ENCODE results near the gene ZSCAN31.

ZSCAN31 gene

GRCh38 chr6:28353356-28353755 lies 17.4 kb upstream of the ZSCAN31 start:
- no peak for DNase-seq (ENCODE audit: low read depth)

DNA sequence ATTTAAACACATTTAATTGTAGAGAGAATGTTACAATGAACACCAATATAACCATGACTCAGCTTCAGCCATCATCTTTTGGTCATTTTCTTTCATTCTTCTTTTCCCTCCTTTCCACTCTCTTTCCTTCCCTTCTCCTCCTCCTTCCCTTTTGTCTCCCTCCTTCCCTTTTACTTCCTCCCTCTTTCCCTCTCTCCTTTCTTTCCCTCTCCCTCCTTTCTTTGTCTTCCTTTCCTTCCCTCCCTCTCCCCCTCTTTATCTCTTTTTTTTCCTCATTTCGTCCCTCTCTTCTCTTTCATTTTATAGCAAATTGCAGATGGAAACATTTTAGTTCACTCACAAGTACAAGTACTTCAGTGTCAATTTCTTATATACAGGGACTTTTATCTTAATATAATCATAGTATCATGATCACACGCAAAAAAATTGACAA lies 15.6 kb upstream of the ZSCAN31 start:
- no peak for DNase-seq (ENCODE audit: low read depth)

DNA sequence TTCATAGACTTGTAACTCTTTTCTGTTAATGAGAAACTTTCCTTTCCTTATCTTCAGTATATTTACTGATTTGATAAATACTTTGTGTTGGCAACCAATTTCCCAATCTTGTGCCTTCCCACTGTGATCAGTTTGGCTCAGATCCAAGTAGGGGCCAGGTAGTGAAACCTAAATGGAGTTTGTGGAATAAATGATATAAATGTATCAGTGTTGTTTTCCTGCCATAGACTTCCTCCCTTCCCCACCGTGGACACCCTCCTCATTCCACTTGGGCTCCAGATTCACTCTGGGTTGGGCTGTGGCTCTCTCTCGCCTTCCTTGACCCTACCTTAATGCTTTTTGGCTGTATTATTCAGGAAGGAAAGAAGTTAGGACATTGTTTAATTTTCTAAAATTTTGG lies 15.1 kb upstream of the ZSCAN31 start:
- DNase-seq (ENCODE audit: low read depth): no peak

GRCh38 chr6:28349892-28350737 lies 14.2 kb upstream of the ZSCAN31 start, which contains the start of gene ZKSCAN3:
ZKSCAN3 (plus strand) TSS chr6:28349947; CDS start chr6:28359587, 9,640 bp downstream.
- DNase-seq (ENCODE audit: low read depth): peak; percentile 60

DNA sequence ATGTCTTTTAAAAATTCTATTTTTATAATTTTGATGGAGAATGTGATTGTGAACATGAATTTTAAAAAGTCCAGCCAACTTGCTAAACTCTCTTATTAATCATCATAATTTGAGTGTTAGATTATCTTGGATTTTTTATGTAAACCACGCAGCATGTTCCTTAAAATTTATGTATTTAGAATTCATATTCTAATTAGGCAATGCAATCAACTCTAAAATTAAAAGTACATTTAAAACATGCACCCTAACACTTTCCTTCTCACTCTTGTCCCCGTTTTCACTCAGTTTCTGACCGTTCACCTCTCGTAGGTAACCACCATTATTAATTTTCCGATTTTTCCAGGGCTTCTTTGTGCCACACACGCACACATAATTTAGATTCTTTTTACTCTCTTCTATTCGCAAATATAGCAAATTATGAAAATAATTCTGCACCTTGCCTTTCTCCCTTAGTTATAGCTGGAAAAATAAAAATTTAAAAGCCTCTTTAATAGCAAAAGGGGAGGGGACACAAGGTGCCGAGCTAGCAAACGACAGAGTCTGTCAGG lies 13.5 kb upstream of the ZSCAN31 start:
- no peak for DNase-seq (ENCODE audit: low read depth)

DNA sequence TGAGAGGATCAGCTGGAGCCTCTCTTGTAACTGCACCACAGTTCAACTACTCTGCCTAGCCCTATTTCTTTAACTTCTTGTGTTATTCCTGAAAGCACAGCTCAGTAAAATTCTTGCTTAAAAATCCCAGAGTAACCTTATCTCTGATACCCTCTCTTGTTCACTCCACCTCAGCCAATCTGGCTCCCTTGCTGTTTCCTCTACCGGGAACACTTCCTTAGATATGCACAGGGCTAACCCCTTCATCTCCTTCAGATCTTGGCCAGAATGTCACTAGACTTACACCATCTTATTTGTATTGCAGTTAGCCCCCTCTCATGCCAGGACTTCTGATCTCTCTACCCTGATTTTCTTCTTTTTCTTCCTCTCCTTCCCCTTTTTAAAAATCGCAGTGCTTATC lies 11.2 kb upstream of the ZSCAN31 start:
- no peak for DNase-seq (ENCODE audit: low read depth)

GRCh38 chr6:28345201-28345600 lies 9.3 kb upstream of the ZSCAN31 start:
- no peak for DNase-seq (ENCODE audit: low read depth)

DNA sequence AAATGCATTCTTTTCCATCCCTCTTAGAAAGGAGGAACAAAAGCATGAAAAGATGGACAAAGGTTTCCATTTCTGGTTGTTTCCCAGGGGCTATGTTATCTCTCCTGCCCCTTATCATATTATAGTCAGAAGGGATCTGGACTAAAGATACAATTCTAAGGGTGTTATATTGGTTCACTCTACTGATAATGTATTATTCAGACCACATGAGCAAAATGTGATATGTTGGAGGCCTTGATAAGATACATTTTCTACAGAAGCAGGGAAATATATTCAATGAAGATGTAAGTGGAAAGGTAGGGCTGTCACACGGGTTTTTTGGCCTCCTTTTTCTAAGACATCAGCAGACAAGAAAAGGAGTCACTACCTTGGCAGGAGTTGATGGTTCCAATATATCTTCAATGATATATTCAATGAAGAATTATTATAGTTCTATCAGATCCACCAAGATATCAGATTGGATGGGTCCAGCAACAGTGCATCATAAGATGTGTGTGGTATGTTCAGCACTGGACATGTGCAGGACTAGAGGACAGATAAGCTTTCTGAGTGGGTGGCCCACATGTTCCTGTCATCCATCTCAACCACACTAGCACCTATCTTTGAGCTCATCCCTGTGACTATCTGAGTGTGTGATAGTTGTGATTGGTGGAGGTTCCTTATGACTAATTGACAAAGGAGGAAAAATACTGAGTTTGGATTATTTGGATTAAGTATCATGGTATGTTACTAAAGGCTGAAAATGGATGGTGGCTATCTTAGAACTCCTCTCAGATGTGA lies 8.1 kb upstream of the ZSCAN31 start:
- no peak for DNase-seq (ENCODE audit: low read depth)

- DNase-seq (ENCODE audit: low read depth): no peak
Observed at GRCh38 chr6:28340310-28341095, 4.6 kb upstream of the ZSCAN31 start.

DNA sequence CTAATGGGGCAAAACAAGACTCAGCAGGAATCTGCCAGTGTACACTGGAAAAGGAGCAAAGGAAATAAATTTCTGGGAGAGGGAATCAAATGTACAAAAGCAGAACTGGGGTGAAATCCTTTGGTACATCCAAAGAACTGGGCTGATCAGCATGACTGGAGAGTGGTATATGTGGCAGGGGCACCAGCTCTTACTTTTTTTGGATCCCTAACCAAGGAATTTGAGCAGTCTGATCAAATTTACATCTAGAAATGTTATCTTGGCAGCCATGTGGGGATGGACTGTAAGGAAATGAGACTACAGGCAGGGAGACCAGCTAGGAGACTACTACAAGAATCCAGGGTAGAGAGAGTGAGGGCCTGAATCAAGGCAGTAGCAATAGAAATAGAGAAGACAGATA lies 1.2 kb upstream of the ZSCAN31 start:
- DNase-seq (ENCODE audit: low read depth): no peak

GRCh38 chr6:28336284-28337120 lies 554 bp upstream of the ZSCAN31 start:
- DNase-seq (ENCODE audit: low read depth): no peak

- no peak for DNase-seq (ENCODE audit: low read depth)
Observed at GRCh38 chr6:28335040-28335563, 846 bp downstream of the ZSCAN31 start.

DNA sequence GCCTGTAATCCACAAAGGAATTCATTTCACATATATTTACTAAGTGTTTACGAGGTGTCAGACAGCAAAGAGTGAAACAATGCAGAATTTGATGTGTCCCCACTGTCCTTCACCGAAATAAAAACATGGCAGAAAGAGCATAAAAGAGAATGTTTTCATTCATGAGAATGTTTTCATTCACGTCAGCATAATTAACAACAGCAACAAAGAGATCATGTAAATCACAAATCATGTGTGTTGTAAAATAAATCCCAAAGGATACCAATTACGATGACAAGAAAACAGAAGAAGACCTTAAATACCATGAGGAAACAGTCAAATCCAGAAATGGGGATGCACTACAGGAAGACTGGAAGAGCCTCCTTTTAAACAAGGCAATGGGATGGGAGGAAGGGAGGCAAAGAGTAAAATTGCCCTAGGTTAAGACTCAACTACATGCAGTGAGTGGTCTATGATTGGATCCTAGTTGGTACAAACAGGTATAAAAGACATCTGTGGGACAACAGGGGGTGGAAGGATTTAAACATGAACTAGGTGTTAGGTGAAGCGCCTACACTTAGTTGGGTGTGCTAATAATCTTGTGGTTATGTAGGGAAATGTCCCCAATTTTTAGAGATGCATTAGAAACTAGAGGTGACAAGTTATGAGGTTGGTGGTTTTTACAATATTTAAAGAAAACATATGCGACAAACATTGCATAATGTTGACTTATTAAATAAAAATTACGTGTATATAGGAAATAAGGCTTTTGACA lies 1.5 kb downstream of the ZSCAN31 start:
- no peak for DNase-seq (ENCODE audit: low read depth)

GRCh38 chr6:28333599-28334018 lies 2.3 kb downstream of the ZSCAN31 start:
- no peak for DNase-seq (ENCODE audit: low read depth)

DNA sequence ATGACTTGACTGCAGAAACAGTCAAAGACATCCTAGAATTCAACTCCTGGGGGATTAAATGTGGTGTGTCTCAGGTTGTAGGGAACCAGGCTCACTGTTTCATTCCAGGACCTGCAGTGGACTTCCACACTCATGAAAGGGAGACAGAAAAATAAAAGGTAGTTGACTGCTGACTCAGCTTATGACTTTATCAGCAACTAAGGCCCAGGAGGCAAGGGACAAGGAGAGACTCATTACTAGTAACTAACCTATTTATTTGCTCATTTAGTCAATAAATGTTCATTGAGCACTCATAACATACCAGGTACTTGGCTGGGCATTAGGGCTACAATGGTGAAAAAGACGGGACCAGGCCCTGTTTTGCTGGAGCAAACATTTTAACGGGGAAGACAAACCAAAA lies 2.9 kb downstream of the ZSCAN31 start:
- no peak for DNase-seq (ENCODE audit: low read depth)

- no peak for DNase-seq (ENCODE audit: low read depth)
Observed at GRCh38 chr6:28330041-28330440, 5.9 kb downstream of the ZSCAN31 start.

DNA sequence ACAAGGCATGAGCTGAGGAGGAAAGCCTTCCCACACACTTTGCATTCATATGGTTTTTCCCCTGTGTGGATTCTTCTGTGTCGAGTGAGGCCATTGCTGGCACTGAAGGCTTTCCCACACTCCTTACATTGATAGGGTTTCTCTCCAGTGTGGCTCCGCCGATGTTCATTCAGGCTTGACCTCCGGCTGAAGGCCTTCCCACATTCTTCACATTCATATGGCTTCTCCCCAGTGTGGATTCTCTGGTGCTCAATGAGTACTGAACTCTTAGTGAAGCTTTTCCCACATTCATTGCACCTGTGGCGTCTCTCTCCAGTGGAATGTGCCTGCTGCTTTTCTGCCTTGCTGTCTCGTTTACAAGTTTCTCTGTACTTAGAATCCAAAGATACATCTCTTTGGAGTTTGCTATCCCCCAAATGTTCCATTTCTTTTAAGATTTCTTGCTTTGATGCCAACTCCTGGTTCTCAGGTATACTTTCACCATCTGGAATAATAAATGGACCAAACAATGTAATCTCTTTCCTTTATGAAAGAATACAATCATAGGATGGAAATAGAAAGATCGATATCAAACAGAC lies 9.5 kb downstream of the ZSCAN31 start:
- DNase-seq (ENCODE audit: low read depth): no peak

GRCh38 chr6:28323813-28324424 lies 12.0 kb downstream of the ZSCAN31 start:
- no peak for DNase-seq (ENCODE audit: low read depth)

GRCh38 chr6:28322661-28323060 lies 13.3 kb downstream of the ZSCAN31 start:
- no peak for DNase-seq (ENCODE audit: low read depth)

All from stromal cell of bone marrow (primary cell).